Hematopoietic multipotent progenitor cell treated with erythropoietin and hydrocortisone succinate and interleukin-3 and kit ligand, for 6 days (in vitro differentiated cells): ENCODE data around the gene NFATC2.
"Not testable (repeated sequence)": the region's sequence is repeated elsewhere in the genome, so short reads cannot be mapped to it uniquely, and the experiment has no call there.

Experiments
- DNase-seq: peaks from one replicate; pipeline ENCODE4 v3.0.0-alpha.2; 2015

NFATC2 gene

DNA sequence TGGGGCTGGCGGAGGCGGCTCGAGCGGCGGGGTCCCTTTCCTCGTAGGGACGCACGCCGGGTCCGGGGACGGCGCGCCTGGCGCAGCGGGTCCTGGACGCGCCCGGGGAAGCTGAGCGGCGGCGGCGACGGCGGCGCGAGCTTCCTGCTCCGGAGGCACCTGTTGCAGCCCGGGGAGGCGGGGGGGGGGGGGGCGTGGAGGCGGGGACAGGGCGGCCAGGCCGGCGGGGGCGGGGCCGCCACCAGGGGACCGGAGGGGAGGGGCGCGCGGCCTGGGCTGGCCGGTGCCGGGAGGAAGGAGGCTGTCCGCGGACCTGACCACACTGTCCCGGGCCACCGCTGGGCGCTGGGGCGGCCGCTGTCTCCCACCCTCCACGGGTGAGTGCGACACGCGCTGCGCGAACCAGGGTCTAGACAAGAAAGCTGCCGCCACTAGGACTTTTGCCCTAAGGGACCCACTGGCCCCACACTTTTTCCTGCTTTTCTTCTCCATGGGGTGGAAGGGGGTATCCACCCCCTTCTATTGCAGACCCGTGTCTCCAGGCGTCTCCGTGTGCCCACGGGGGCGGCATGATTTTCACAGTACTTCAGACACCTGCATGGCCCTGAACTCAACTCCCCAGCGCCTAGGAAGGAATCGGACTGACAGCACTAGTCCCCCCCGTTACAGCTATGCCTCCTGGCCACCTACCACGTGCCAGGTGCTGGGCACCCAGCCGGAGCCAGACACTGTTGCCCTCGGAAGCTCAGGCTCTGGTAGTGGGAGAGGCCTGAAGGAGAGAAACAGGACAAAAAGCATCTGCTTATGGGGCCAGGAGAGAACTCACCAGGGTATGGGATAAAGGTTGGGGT, at the start of gene NFATC2:
NFATC2 (minus strand) TSS at position 149 of the 851 bp plus-strand sequence. CDS start 220 bp downstream, outside the sequence.
- peak; percentile 56 for DNase-seq

DNA sequence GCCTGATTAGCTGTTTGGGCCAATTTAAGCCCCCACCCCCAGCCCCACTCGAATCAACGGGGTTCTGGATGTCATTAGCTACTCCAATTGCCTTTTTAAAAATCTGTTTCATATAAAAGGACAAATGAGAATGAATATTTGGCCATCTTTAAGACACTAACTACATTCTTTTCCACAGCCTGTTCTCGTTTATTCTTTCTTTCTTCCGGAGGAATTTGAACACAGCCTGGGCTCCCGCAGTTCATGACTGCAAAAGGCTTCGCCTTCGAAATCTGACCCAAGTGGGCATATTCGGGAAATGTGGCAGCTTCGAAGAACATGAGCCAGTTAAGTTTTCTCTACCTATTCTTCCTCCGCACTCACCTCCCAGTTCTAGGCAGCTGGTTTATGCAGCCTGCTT, 49.4 kb upstream of the NFATC2 start:
- no peak for DNase-seq

DNA sequence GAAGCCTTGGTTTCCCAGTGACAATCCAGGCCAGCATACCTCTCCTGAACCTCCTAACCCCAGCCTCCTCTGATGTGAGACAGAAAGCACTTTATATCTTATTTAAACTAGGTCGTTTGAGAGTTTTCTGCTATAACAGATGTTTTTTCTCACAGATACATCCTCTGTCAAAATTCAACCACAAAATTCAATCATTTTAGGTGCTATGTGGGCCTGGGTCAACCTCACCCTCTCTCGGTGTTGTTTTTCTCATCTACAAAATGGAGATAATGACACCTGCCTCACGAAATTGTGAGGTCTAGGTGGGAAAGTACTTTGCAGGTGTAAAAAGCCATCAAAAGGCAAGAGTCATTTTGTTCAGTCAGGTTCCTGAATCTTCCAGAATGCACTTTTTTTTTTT, 46.2 kb upstream of the NFATC2 start:
- DNase-seq, result no peak

DNA sequence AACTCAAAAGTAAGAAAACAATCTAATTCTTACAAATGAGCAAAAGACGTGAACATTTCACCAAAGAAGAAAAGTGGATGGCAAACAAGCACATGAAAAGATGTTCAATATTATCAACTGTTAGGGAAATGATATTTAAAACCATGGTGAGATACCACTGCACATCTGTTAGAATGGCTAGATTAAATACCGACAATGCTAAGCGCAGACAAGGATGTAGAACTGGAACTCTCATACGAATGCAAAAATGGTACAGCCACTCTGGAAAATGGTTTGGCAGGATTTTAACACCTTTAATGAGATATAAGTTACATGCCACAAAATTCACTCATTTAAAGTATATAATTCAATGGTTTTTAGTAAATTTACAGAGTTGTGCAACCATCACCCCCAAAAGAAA, 44.6 kb upstream of the NFATC2 start:
- no peak for DNase-seq

DNA sequence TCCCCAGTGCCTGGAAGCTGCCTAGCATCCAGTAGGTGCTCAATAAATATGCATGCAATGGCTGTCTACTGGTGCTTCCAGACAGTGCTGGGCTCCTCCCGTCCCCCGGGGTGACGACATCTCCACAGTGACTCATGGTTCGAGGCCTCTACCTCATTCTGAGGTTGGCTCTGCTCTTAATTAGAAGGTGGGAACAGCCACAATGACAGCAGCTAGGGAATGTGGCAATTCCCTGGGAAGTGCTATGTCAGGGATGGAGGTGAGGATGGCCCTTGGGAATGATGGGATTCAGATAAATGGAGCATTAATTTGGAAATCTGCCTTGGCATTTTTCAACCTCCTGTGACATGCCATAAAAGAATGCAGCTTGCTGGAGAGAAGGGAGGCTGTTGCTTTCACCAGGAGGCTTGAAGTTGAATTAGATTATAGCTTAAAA, 43.5 kb upstream of the NFATC2 start:
- no peak for DNase-seq

- no peak for DNase-seq
These were observed 42.6 kb upstream of the NFATC2 start for GRCh38 chr20:51585148-51585547.

- no peak for DNase-seq
These were observed 42.2 kb upstream of the NFATC2 start for GRCh38 chr20:51584737-51585136.

- no peak for DNase-seq
These were observed 41.6 kb upstream of the NFATC2 start for GRCh38 chr20:51584116-51584515.

GRCh38 chr20:51583499-51583898, 41.0 kb upstream of the NFATC2 start:
- DNase-seq, result no peak

GRCh38 chr20:51583073-51583472, 40.6 kb upstream of the NFATC2 start:
- DNase-seq, result no peak

GRCh38 chr20:51581571-51581970, 39.1 kb upstream of the NFATC2 start:
- DNase-seq, result no peak

- no peak for DNase-seq
These were observed 36.6 kb upstream of the NFATC2 start for GRCh38 chr20:51579137-51579536.

GRCh38 chr20:51578145-51578459, 35.6 kb upstream of the NFATC2 start:
- DNase-seq, result no peak

DNA sequence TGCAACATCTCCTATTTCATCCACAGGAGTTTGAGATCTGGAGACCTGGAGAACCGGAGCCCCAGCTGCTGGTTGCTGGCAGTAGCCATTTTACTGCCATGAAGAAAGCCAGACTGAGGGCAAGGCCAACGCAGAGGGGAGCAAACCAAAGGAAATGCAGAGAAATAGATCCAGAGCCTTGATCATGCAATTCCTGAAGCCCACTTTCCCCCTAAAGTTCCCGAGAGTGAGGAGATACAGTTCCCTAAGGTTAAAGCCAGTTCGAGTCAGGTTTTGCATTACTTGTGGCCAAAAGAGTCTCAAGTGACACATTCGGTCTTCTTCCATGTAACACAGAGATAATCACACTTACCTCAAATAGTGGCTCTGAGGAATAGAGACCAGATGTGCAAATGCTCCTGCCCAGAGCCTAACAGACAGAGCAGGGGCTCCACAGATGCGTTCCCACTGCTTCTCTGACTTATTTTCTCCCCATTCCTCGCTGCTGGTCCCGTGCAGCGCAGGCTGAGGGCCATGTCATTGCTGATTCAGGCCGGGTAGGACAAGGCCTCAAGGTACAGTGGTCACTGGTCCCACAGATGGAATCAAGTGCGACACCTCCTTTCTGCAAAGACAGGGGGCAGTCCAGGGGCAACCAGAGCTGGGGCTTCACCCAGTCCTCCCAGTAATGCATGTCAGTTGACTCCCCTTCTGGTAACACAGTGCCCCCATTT, 35.1 kb upstream of the NFATC2 start:
- no peak for DNase-seq

- no peak for DNase-seq
These were observed 33.0 kb upstream of the NFATC2 start for GRCh38 chr20:51575486-51575885.

DNA sequence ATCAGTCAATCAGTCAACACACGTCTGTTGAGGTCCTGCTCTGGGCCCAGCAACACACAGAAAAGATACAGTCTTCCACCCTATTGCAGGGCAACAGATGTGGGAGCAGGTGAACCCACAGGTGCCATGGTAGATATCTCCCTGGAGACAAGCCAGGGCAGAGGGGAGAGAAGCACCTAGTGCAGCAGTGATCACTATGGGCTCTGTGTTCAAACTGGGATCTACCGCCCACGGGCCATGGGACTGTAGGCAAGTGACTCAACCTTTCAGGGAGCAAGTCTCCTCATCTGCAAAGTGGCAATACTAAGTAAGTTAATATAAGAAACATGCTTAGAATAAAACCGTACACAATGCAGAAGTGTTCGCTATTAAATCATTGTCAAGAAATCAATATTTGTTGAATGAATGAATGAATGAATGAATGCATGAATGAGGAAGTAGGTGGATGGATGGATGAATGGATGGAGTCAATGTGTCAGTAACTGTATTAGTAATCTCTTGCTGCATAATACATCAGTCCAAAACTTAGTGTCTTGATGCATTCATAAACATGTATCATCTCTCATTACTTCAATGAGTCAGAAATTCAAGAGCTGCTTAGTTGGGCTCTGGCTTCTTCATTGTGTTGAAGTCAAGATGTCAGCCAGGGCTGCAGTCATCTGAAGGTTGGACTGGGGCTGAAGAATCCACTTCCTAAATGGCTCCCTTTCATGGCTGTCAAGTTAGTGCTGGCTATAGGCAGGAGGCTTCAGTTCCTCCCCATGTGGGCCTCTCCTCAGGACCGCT, 31.9 kb upstream of the NFATC2 start:
- DNase-seq, result no peak

DNA sequence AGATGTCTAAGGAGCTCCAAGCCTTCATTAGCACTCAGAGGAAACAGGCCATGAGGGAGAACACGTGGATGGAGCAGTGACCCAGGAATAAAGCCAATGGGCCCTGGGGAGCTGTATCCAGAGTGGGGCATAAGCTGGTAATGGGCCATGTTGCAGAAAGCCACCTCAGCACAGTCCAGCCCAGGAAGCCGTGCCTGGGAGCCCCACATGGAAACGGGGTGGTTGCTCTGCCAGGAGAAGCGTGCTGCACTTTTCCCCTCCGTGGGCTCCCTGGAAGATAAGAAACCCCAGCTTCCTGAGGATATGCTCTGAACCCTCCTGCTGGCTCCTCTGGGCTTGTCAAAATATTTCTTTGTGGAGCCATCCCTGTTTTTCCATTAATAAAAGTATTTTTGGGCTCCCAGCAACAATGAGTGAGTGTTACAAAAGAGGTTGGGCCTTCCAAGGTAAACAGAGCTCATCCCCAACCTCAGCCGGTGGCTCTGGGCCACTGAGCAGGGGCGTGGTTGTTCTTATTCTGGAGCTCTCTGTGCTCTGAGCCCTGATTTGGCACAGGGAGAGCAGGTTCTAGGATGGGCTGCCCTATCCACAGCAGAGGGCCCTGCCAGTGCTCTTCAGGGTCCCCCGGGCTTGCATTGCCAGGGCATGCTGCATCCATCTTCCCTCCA, 31.2 kb upstream of the NFATC2 start:
- DNase-seq, result no peak

- DNase-seq, result no peak
These were observed 28.9 kb upstream of the NFATC2 start for GRCh38 chr20:51571460-51571794.

GRCh38 chr20:51570739-51571459, 28.4 kb upstream of the NFATC2 start:
- DNase-seq, result no peak

- DNase-seq, result no peak
These were observed 27.6 kb upstream of the NFATC2 start for GRCh38 chr20:51569815-51570738.

GRCh38 chr20:51568533-51568932, 26.0 kb upstream of the NFATC2 start:
- not testable (repeated sequence) for DNase-seq
